Measurements from ENCODE around the gene ARHGAP8.

Gene ARHGAP8

GRCh38 chr22:44718418-44718817 lies 34.0 kb upstream of the ARHGAP8 start:
- Mint-ChIP-seq H3K27ac (peak overlapping the region; percentile 9), H3K27me3 (no peaks in the 10 kb centered on the region), H3K4me1 (ENCODE audit: low read depth) (peaks cover 10% of the 10 kb centered on the region), H3K36me3 (ENCODE audit: low read depth) (no peaks in the 10 kb centered on the region), H3K9me3 (no peaks in the 10 kb centered on the region), H3K4me3 (no peak overlapping the region)

GRCh38 chr22:44719586-44720368 lies 32.6 kb upstream of the ARHGAP8 start:
- Mint-ChIP-seq H3K27ac (no peak overlapping the region), H3K36me3 (ENCODE audit: low read depth) (peaks cover 5% of the 10 kb centered on the region)

GRCh38 chr22:44721213-44721612 lies 31.2 kb upstream of the ARHGAP8 start:
- Mint-ChIP-seq H3K36me3 (ENCODE audit: low read depth) (peaks cover 9% of the 10 kb centered on the region), H3K27me3 (no peaks in the 10 kb centered on the region), H3K27ac (no peak overlapping the region), H3K4me1 (ENCODE audit: low read depth) (peaks cover 10% of the 10 kb centered on the region), H3K9me3 (no peaks in the 10 kb centered on the region), H3K4me3 (no peak overlapping the region)

More at GRCh38 chr22:44719586-44720368, 32.6 kb upstream of the ARHGAP8 start:
- Mint-ChIP-seq H3K27me3 (no peaks in the 10 kb centered on the region), H3K4me1 (ENCODE audit: low read depth) (peaks cover 10% of the 10 kb centered on the region), H3K4me3 (no peak overlapping the region), H3K9me3 (no peaks in the 10 kb centered on the region)

GRCh38 chr22:44722611-44723010 lies 29.8 kb upstream of the ARHGAP8 start:
- H3K27ac Mint-ChIP-seq, result no peak overlapping the region
- peaks cover 9% of the 10 kb centered on the region for H3K36me3 Mint-ChIP-seq (ENCODE audit: low read depth)

GRCh38 chr22:44723801-44724200 lies 28.6 kb upstream of the ARHGAP8 start:
- Mint-ChIP-seq H3K4me3 (no peak overlapping the region), H3K27ac (no peak overlapping the region), H3K9me3 (no peaks in the 10 kb centered on the region), H3K27me3 (no peaks in the 10 kb centered on the region), H3K36me3 (ENCODE audit: low read depth) (peaks cover 9% of the 10 kb centered on the region), H3K4me1 (ENCODE audit: low read depth) (peaks cover 5% of the 10 kb centered on the region)

More at GRCh38 chr22:44722611-44723010, 29.8 kb upstream of the ARHGAP8 start:
- Mint-ChIP-seq H3K9me3 (no peaks in the 10 kb centered on the region), H3K27me3 (no peaks in the 10 kb centered on the region), H3K4me1 (ENCODE audit: low read depth) (peaks cover 10% of the 10 kb centered on the region), H3K4me3 (no peak overlapping the region)

DNA sequence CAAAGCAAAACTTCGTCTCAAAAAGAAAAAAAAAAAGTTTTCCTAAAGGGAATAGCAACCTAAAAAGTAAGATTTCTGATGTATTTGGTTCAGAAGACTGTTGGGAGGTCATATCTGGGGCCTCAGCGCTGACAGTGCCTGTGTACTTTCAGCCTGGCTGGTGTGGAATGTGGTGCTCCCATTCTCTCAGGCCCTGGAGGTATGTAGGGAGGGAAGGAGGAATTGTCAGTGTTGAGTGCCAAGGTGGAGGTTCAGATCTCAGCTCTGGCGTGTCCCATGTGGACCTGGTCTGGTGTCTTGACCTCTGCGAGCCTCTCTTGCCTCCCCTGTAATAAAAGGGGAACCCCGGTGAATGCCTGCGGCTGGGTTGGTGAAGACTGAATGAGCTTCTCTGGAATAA lies 28.0 kb upstream of the ARHGAP8 start:
- Mint-ChIP-seq H3K27me3 (no peaks in the 10 kb centered on the region), H3K9me3 (no peaks in the 10 kb centered on the region), H3K4me1 (ENCODE audit: low read depth) (peaks cover 8% of the 10 kb centered on the region), H3K4me3 (no peak overlapping the region), H3K36me3 (ENCODE audit: low read depth) (peaks cover 9% of the 10 kb centered on the region), H3K27ac (no peak overlapping the region)

- peaks cover 9% of the 10 kb centered on the region for H3K36me3 Mint-ChIP-seq (ENCODE audit: low read depth)
- H3K27me3 Mint-ChIP-seq, result no peaks in the 10 kb centered on the region
Measured at GRCh38 chr22:44724859-44725258, 27.5 kb upstream of the ARHGAP8 start.

GRCh38 chr22:44726439-44726838 lies 25.9 kb upstream of the ARHGAP8 start:
- Mint-ChIP-seq H3K4me3 (no peak overlapping the region), H3K27me3 (no peaks in the 10 kb centered on the region), H3K9me3 (no peaks in the 10 kb centered on the region), H3K36me3 (ENCODE audit: low read depth) (peaks cover 16% of the 10 kb centered on the region), H3K27ac (no peak overlapping the region), H3K4me1 (ENCODE audit: low read depth) (peaks cover 10% of the 10 kb centered on the region)

More at GRCh38 chr22:44724859-44725258, 27.5 kb upstream of the ARHGAP8 start:
- no peaks in the 10 kb centered on the region for H3K9me3 Mint-ChIP-seq
- H3K27ac Mint-ChIP-seq, result no peak overlapping the region
- peaks cover 10% of the 10 kb centered on the region for H3K4me1 Mint-ChIP-seq (ENCODE audit: low read depth)
- H3K4me3 Mint-ChIP-seq, result no peak overlapping the region

DNA sequence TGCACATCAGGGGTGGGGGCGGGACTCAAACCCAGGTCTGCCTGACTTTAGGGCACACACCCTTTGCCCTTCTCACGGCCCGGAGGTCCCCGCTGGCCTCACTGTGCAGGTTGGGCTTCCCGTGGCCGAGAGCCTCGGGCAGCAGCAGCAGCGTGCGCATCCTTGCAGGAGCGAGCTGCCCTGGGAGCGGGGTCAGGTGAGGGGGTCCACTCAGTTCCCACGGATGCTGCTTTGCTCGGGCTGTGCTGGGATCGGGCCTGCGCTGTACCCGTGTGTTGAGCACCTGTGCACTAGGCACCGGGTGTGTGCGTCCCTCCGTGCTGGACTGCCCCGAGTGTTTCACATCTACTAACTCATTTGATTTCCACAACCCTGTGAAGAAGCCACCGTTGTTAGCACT lies 25.2 kb upstream of the ARHGAP8 start:
- Mint-ChIP-seq H3K9me3 (no peaks in the 10 kb centered on the region), H3K27me3 (no peaks in the 10 kb centered on the region), H3K36me3 (ENCODE audit: low read depth) (peaks cover 16% of the 10 kb centered on the region), H3K4me1 (ENCODE audit: low read depth) (peaks cover 10% of the 10 kb centered on the region), H3K27ac (no peak overlapping the region), H3K4me3 (no peak overlapping the region)

- Mint-ChIP-seq H3K4me3 (no peak overlapping the region), H3K27me3 (no peaks in the 10 kb centered on the region), H3K36me3 (ENCODE audit: low read depth) (peaks cover 16% of the 10 kb centered on the region), H3K27ac (no peak overlapping the region), H3K4me1 (ENCODE audit: low read depth) (peaks cover 10% of the 10 kb centered on the region), H3K9me3 (peaks cover 2% of the 10 kb centered on the region)
Measured at GRCh38 chr22:44727709-44728108, 24.7 kb upstream of the ARHGAP8 start.

- H3K9me3 Mint-ChIP-seq, result peaks cover 4% of the 10 kb centered on the region
- no peak overlapping the region for H3K27ac Mint-ChIP-seq
- peaks cover 16% of the 10 kb centered on the region for H3K36me3 Mint-ChIP-seq (ENCODE audit: low read depth)
Measured at GRCh38 chr22:44728761-44729324, 23.5 kb upstream of the ARHGAP8 start.

GRCh38 chr22:44729391-44730021 lies 22.9 kb upstream of the ARHGAP8 start:
- H3K27ac Mint-ChIP-seq, result no peak overlapping the region

More at GRCh38 chr22:44728761-44729324, 23.5 kb upstream of the ARHGAP8 start:
- no peaks in the 10 kb centered on the region for H3K27me3 Mint-ChIP-seq
- H3K4me1 Mint-ChIP-seq (ENCODE audit: low read depth), result peaks cover 10% of the 10 kb centered on the region
- H3K4me3 Mint-ChIP-seq, result no peak overlapping the region

GRCh38 chr22:44730022-44730393 lies 22.4 kb upstream of the ARHGAP8 start:
- peaks cover 4% of the 10 kb centered on the region for H3K9me3 Mint-ChIP-seq
- peaks cover 10% of the 10 kb centered on the region for H3K4me1 Mint-ChIP-seq (ENCODE audit: low read depth)
- H3K27me3 Mint-ChIP-seq, result no peaks in the 10 kb centered on the region
- no peak overlapping the region for H3K27ac Mint-ChIP-seq
- peaks cover 11% of the 10 kb centered on the region for H3K36me3 Mint-ChIP-seq (ENCODE audit: low read depth)
- no peak overlapping the region for H3K4me3 Mint-ChIP-seq

More at GRCh38 chr22:44729391-44730021, 22.9 kb upstream of the ARHGAP8 start:
- Mint-ChIP-seq H3K9me3 (peaks cover 4% of the 10 kb centered on the region), H3K4me1 (ENCODE audit: low read depth) (peaks cover 10% of the 10 kb centered on the region), H3K36me3 (ENCODE audit: low read depth) (peaks cover 12% of the 10 kb centered on the region), H3K27me3 (no peaks in the 10 kb centered on the region), H3K4me3 (no peak overlapping the region)

GRCh38 chr22:44730490-44731356 lies 21.7 kb upstream of the ARHGAP8 start:
- no peak overlapping the region for H3K4me3 Mint-ChIP-seq
- peaks cover 7% of the 10 kb centered on the region for H3K36me3 Mint-ChIP-seq (ENCODE audit: low read depth)
- H3K4me1 Mint-ChIP-seq (ENCODE audit: low read depth), result peaks cover 10% of the 10 kb centered on the region
- no peak overlapping the region for H3K27ac Mint-ChIP-seq
- H3K9me3 Mint-ChIP-seq, result peaks cover 4% of the 10 kb centered on the region
- H3K27me3 Mint-ChIP-seq, result no peaks in the 10 kb centered on the region
